SK-N-SH (cell line): Measurements from ENCODE around the gene TSPAN11. TPM values are rescaled to one million over a fixed set of nuclear protein-coding genes. Genes with fewer than 3 reads are reported as not detected.

ENCODE experiments used
- CTCF ChIA-PET: fragments of 300-600, 350-600 bp; formaldehyde crosslinking; extraction: SDS; loops from one replicate; lab custom pipeline; 2021; lab: Yijun Ruan, JAX
- POLR2A ChIA-PET: fragments of 350-600 bp; sonication (Branson Sonifier 250); formaldehyde crosslinking; extraction: SDS; loops from one replicate; lab custom pipeline; 2020; ENCODE audit warnings: antibody characterized with exemption, inconsistent platforms; lab: Yijun Ruan, JAX
- DNase-seq: peaks from one replicate; pipeline ENCODE4 v3.0.0; 2012
- H2AFZ ChIP-seq: fragments of 200-600 bp; sonication (generic); 2 replicates; pipeline ENCODE4 v1.8.1; 2016; ENCODE audit warnings: antibody characterized with exemption, mild to moderate bottlenecking, low read depth
- H3F3A ChIP-seq: fragments of 200-600 bp; sonication (generic); replicated peaks from 2 replicates; pipeline ENCODE3; 2016; ENCODE audit warnings: antibody characterized with exemption, mild to moderate bottlenecking; ENCODE audit not compliant: insufficient read depth
- H3K27ac ChIP-seq, 2 experiments: fragments of 200-500 bp in 1 of 2; fragments of 200-600 bp in 1 of 2; sonication (Bioruptor generic) in 1 of 2; sonication (generic), shearing (Covaris generic) in 1 of 2; 2 replicates each; pipeline versions ENCODE4 v1.5.1 to v1.6.1; 2014 to 2016; ENCODE audit warnings: low read depth in 2 of 2, inconsistent platforms in 1 of 2, low read length in 1 of 2, mild to moderate bottlenecking in 1 of 2, mixed read lengths in 1 of 2
- H3K27me3 ChIP-seq: fragments of 200-600 bp; sonication (generic), shearing (Covaris generic); 2 replicates; pipeline ENCODE4 v1.6.1; 2016; ENCODE audit warnings: mixed run types; ENCODE audit not compliant: insufficient read depth
- H3K36me3 ChIP-seq, 2 experiments: fragments of 200-500 bp in 1 of 2; fragments of 200-600 bp in 1 of 2; sonication (Bioruptor generic) in 1 of 2; sonication (generic) in 1 of 2; replicated peaks in 1 of 2; 2 replicates each; pipeline versions ENCODE3 to v1.5.1; 2014 to 2016; ENCODE audit warnings: low read length in 1 of 2, mild to moderate bottlenecking in 1 of 2; ENCODE audit not compliant: insufficient read depth in 2 of 2, control insufficient read depth in 1 of 2
- H3K4me1 ChIP-seq, 2 experiments: fragments of 200-500 bp in 1 of 2; fragments of 200-600 bp in 1 of 2; sonication (Bioruptor generic) in 1 of 2; sonication (generic), shearing (Covaris generic) in 1 of 2; 2 replicates each; pipeline versions ENCODE4 v1.5.1 to v1.6.1; 2014 to 2016; ENCODE audit warnings: low read depth in 1 of 2, low read length in 1 of 2, mixed run types in 1 of 2; ENCODE audit not compliant: insufficient read depth in 2 of 2, control insufficient read depth in 1 of 2
- H3K4me2 ChIP-seq: fragments of 200-600 bp; sonication (generic), shearing (Covaris generic); 2 replicates; pipeline ENCODE4 v1.6.1; 2017; ENCODE audit warnings: mixed run types
- H3K4me3 ChIP-seq, 2 experiments: fragments of 200-500 bp in 1 of 2; fragments of 200-600 bp in 1 of 2; sonication (Bioruptor generic) in 1 of 2; sonication (generic), shearing (Covaris generic) in 1 of 2; 2 replicates each; pipeline versions ENCODE4 v1.5.1 to v1.8.1; 2014 to 2016; ENCODE audit warnings: low read depth in 2 of 2, inconsistent platforms in 1 of 2, low read length in 1 of 2, mild to moderate bottlenecking in 1 of 2, mixed read lengths in 1 of 2, moderate library complexity in 1 of 2
- H3K79me2 ChIP-seq: fragments of 200-600 bp; sonication (generic); 2 replicates; pipeline ENCODE4 v1.8.1; 2017; ENCODE audit warnings: mild to moderate bottlenecking; ENCODE audit not compliant: insufficient read depth
- H3K9ac ChIP-seq: fragments of 200-600 bp; sonication (generic); 2 replicates; pipeline ENCODE4 v1.6.1; 2017; ENCODE audit warnings: mixed run types
- H3K9me2 ChIP-seq: fragments of 200-600 bp; sonication (generic); 2 replicates; pipeline ENCODE4 v1.6.1; 2017; ENCODE audit warnings: mixed run types
- H3K9me3 ChIP-seq: fragments of 200-600 bp; sonication (generic); 2 replicates; pipeline ENCODE4 v1.6.1; 2017; ENCODE audit warnings: mixed run types, mild to moderate bottlenecking, moderate library complexity
- H4K20me1 ChIP-seq: fragments of 200-600 bp; sonication (generic); 2 replicates; pipeline ENCODE4 v1.6.1; 2017; ENCODE audit warnings: mild to moderate bottlenecking, mixed run types; ENCODE audit not compliant: insufficient read depth
- CHD2 ChIP-seq: fragments of 150-350 bp; IDR thresholded peaks from 2 replicates; pipeline ENCODE4 v1.6.1; 2018; ENCODE audit warnings: low read length; ENCODE audit not compliant: partially characterized antibody
- ELF1 ChIP-seq: IDR thresholded peaks from 2 replicates; pipeline ENCODE4 v1.4.0; 2012
- EP300 ChIP-seq, 2 experiments: IDR thresholded peaks; 2 replicates each; pipeline versions ENCODE4 v1.4.0 to v1.6.1; 2012; ENCODE audit warnings: borderline replicate concordance in 1 of 2, low read depth in 1 of 2, low read length in 1 of 2
- EZH2phosphoT487 ChIP-seq: fragments of 200-600 bp; sonication (generic); IDR thresholded peaks from 2 replicates; pipeline ENCODE4 v1.6.1; 2017; ENCODE audit warnings: low read depth, mixed run types, mild to moderate bottlenecking, antibody characterized with exemption, moderate library complexity, borderline replicate concordance
- FOSL2 ChIP-seq: IDR thresholded peaks from 2 replicates; pipeline ENCODE4 v1.4.0; 2012; ENCODE audit warnings: low read depth, mild to moderate bottlenecking, moderate library complexity, borderline replicate concordance
- GATA2 ChIP-seq: sonication (generic); formaldehyde crosslinking; IDR thresholded peaks from 2 replicates; pipeline ENCODE4 v1.5.0; 2020; ENCODE audit warnings: mild to moderate bottlenecking, missing genetic modification reagents
- JUND ChIP-seq: IDR thresholded peaks from 2 replicates; pipeline ENCODE4 v1.4.0; 2012
- MEF2A ChIP-seq: IDR thresholded peaks from 2 replicates; pipeline ENCODE4 v1.4.0; 2012; ENCODE audit warnings: low read depth, borderline replicate concordance
- NFIC ChIP-seq: IDR thresholded peaks from 2 replicates; pipeline ENCODE4 v1.4.0; 2012; ENCODE audit warnings: borderline replicate concordance
- NRF1 ChIP-seq: IDR thresholded peaks from 2 replicates; pipeline ENCODE4 v1.6.1; 2012; ENCODE audit warnings: low read depth, mild to moderate bottlenecking, low read length
- POLR2AphosphoS5 ChIP-seq: IDR thresholded peaks from 2 replicates; pipeline ENCODE4 v1.6.1; 2012; ENCODE audit warnings: low read depth, low read length
- RAD21 ChIP-seq: IDR thresholded peaks from 2 replicates; pipeline ENCODE4 v1.6.1; 2012; ENCODE audit warnings: mild to moderate bottlenecking, low read length
- RCOR1 ChIP-seq: fragments of 150-350 bp; IDR thresholded peaks from 2 replicates; pipeline ENCODE4 v1.6.1; 2017; ENCODE audit warnings: antibody characterized with exemption, low read length
- RXRA ChIP-seq: IDR thresholded peaks from 2 replicates; pipeline ENCODE4 v1.4.0; 2012; ENCODE audit warnings: low read depth, mild to moderate bottlenecking, borderline replicate concordance
- SMC3 ChIP-seq: IDR thresholded peaks from 2 replicates; pipeline ENCODE4 v1.6.1; 2012; ENCODE audit warnings: low read depth, low read length, improper control_type of control experiment
- TCF12 ChIP-seq: IDR thresholded peaks from 2 replicates; pipeline ENCODE4 v1.4.0; 2012
- TEAD4 ChIP-seq: IDR thresholded peaks from 2 replicates; pipeline ENCODE4 v1.4.0; 2012; ENCODE audit warnings: mild to moderate bottlenecking, borderline replicate concordance; ENCODE audit not compliant: insufficient read depth
- WGBS: methylation state at CpG from one replicate; pipeline ENCODE4 v1.1.6; 2017; ENCODE audit warnings: low lambda C conversion rate; 5-methylcytosine and 5-hydroxymethylcytosine counted together
- polyA plus RNA-seq, 3 experiments: library from polyadenylated mRNA; depleted of rRNA; stranded (reverse); fragments of >200 nt; gene quantifications; 2 replicates each; pipeline ENCODE4 v1.2.3, GENCODE V29; 2012
- TF ChIP-seq, protein P1 (sequence below): IDR thresholded peaks from 2 replicates; pipeline ENCODE4 v1.4.0; 2012; ENCODE audit warnings: low read depth, borderline replicate concordance
- TF ChIP-seq, protein P2 (sequence below): fragments of 150-350 bp; IDR thresholded peaks from 2 replicates; pipeline ENCODE4 v1.6.1; 2017; ENCODE audit warnings: antibody characterized with exemption, low read length, low read depth, borderline replicate concordance

Gene TSPAN11
- polyA plus RNA-seq, 1 of the 3 experiments (the other 2 are of a cell fraction), result 6.4 TPM

DNA sequence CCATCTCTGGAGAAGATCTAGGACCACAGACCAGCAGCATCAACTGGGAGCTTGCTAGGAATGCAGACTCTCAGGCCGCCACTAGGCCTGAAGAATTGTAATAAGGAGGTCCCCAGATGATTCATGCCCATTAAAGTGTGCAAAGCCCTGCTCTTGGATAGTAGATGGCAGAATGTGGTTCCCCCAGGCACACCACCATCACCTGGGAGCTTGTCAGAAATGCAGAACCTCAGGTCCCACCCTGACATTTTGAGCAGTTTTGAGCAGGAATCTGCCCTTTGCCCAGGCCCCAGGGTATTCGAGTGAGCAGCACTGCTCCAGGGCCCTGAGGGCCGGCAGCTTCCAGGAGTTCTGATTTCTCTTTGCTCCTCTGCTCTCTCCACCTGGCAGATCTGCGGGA lies 64.9 kb downstream of the TSPAN11 start:
- ChIA-PET CTCF (interaction anchor here (0.7 to 24.1 kb wide), 9 partner anchors 9 to 280 kb away, joined by 3 to 442 read pairs (median 7); no protein-coding TSS in a partner anchor), POLR2A (interaction anchor here (0.6 to 1.0 kb wide), 2 partner anchors 23 to 598 kb away, joined by 3 read pairs; no protein-coding TSS in a partner anchor)
- WGBS, result 87% methylated on average over 2 of the region's 4 CpGs
- Histone ChIP-seq H3K9ac (no peak overlapping the region), H3K4me3 (no peak overlapping the region), H3K27ac (no peak overlapping the region), H3K4me2 (no peak overlapping the region), H3F3A (no peaks in the 10 kb centered on the region), H3K9me3 (no peaks in the 10 kb centered on the region), H2AFZ (no peak overlapping the region), H3K9me2 (no peaks in the 10 kb centered on the region), H3K27me3 (no peaks in the 10 kb centered on the region), H3K4me1 (peaks cover 0 to 15% of the 10 kb centered on the region in 2 experiments; a peak in 1 of 4 replicates), H3K79me2 (no peaks in the 10 kb centered on the region), H4K20me1 (no peaks in the 10 kb centered on the region), H3K36me3 (no peaks in the 10 kb centered on the region)
- TF ChIP-seq FOSL2 (no peak), POLR2AphosphoS5 (no peak), JUND (no peak), RAD21 (no peak), MEF2A (no peak), GATA2 (CRISPR knock-in tag) (no peak), NFIC (no peak), EP300 (IDR thresholded peaks at IDR 0.05; ENCODE audit: borderline replicate concordance in 1 of 2, low read depth in 1 of 2, low read length in 1 of 2) (no peak), CHD2 (no peak), TCF12 (no peak)
- TF ChIP-seq, protein P1, sequence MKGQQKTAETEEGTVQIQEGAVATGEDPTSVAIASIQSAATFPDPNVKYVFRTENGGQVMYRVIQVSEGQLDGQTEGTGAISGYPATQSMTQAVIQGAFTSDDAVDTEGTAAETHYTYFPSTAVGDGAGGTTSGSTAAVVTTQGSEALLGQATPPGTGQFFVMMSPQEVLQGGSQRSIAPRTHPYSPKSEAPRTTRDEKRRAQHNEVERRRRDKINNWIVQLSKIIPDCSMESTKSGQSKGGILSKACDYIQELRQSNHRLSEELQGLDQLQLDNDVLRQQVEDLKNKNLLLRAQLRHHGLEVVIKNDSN, result no peak
- no peak for DNase-seq

DNA sequence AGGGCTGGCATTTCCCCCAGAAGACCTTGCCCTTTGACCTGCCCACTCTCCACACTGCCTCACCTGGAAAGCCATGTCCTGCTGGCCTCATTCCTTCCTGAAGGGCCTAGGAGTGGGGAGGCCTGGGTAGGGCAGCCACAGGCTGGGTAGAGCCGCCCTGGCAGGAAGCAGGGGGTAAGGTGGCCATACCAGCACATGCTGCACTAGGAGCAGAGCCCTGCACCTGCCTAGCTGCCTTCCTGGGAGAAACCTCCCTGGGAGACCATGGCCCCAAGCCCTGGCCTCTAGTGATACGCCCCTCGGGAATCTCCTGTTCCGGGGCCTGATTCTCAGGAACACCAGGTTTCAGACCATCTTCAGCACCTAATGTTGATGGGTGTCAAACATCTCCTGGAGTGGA lies 65.8 kb downstream of the TSPAN11 start:
- POLR2A ChIA-PET, result no interaction called here
- Histone ChIP-seq H2AFZ (no peak overlapping the region), H3K4me1 (peaks cover 0 to 17% of the 10 kb centered on the region in 2 experiments; a peak in 1 of 4 replicates), H3K27ac (no peak overlapping the region), H3K4me3 (no peak overlapping the region), H3K79me2 (no peaks in the 10 kb centered on the region), H3K9me3 (no peaks in the 10 kb centered on the region), H3K9me2 (no peaks in the 10 kb centered on the region), H3K36me3 (no peaks in the 10 kb centered on the region), H3F3A (no peaks in the 10 kb centered on the region), H4K20me1 (no peaks in the 10 kb centered on the region), H3K9ac (no peak overlapping the region), H3K4me2 (no peak overlapping the region), H3K27me3 (no peaks in the 10 kb centered on the region)
- TF ChIP-seq, protein P1, result no peak
- no peak for DNase-seq
- CTCF ChIA-PET, result interaction anchor here (1.0 to 24.1 kb wide), 3 partner anchors 110 to 279 kb away, joined by 5 to 442 read pairs (median 6); no protein-coding TSS in a partner anchor
- 80% methylated on average over 1 of the region's 4 CpGs for WGBS

DNA sequence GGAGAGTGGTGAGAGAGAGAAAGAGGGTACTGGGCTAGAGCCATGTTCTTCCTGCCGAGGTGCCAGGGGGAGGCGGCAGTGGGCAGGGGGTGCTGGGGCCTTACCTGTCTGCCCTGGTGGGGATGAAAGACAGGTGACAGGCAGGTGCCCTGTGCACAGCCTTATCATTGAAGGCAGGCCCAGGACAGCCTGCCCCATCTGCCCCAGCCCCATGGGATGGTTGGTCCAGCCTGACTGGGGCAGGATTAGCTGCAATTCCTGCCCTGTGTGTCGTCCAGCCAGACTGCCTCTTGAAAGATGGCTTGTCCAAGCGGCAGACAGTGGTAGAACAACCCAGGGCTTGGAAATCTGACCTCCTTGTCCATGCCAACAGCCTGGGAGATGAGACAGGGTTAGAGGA lies 67.2 kb downstream of the TSPAN11 start:
- WGBS, result 85% methylated on average over 4 of the region's 4 CpGs
- no peaks in the 10 kb centered on the region for H3K27me3 ChIP-seq
- no peak for DNase-seq
- no peak for TF ChIP-seq SMC3
- no peak for TF ChIP-seq GATA2 (CRISPR knock-in tag)
- TF ChIP-seq NRF1, result no peak
- TF ChIP-seq, protein P1, result no peak
- no peak for TF ChIP-seq ELF1
- TF ChIP-seq EZH2phosphoT487, result no peak
- no peak for TF ChIP-seq MEF2A
- no peak for TF ChIP-seq RCOR1
- TF ChIP-seq, protein P2, sequence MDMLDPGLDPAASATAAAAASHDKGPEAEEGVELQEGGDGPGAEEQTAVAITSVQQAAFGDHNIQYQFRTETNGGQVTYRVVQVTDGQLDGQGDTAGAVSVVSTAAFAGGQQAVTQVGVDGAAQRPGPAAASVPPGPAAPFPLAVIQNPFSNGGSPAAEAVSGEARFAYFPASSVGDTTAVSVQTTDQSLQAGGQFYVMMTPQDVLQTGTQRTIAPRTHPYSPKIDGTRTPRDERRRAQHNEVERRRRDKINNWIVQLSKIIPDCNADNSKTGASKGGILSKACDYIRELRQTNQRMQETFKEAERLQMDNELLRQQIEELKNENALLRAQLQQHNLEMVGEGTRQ, result no peak
- TF ChIP-seq RXRA, result no peak
- no peak for TF ChIP-seq TEAD4
- H3F3A ChIP-seq, result no peaks in the 10 kb centered on the region
- H4K20me1 ChIP-seq, result no peaks in the 10 kb centered on the region
- no peak overlapping the region for H3K27ac ChIP-seq
- no peak overlapping the region for H2AFZ ChIP-seq
- POLR2A ChIA-PET, result no interaction called here
- no peaks in the 10 kb centered on the region for H3K79me2 ChIP-seq
- H3K4me1 ChIP-seq, result peaks cover 0 to 17% of the 10 kb centered on the region in 2 experiments; a peak in 1 of 4 replicates
- H3K9me2 ChIP-seq, result no peaks in the 10 kb centered on the region
- H3K9me3 ChIP-seq, result no peaks in the 10 kb centered on the region
- H3K4me2 ChIP-seq, result no peak overlapping the region
- no peaks in the 10 kb centered on the region for H3K36me3 ChIP-seq
- H3K9ac ChIP-seq, result no peak overlapping the region
- CTCF ChIA-PET, result interaction anchor here (24.1 kb wide), 1 partner anchor 145 kb away, joined by 442 read pairs; no protein-coding TSS in a partner anchor
- no peak overlapping the region for H3K4me3 ChIP-seq
